Immature natural killer cell (primary cell): ENCODE data around the gene ACAN. TPM values are rescaled to one million over a fixed set of nuclear protein-coding genes. Genes with fewer than 3 reads are reported as not detected.
A peak's percentile ranks its signal among the peaks of the same experiment; 100 is the strongest.
"Not testable (repeated sequence)": the region's sequence is repeated elsewhere in the genome, so short reads cannot be mapped to it uniquely, and the experiment has no call there.

ENCODE experiments used
- DNase-seq, 3 donors: peaks; one replicate each; pipeline ENCODE4 v3.0.0; 2022; ENCODE audit warnings: mixed read lengths in 1 of 3
- H3K27ac Mint-ChIP-seq, 6 donors: one replicate each; pipeline ENCODE4 v1.8.0; 2020; ENCODE audit warnings: mixed read lengths in 6 of 6, mild to moderate bottlenecking in 5 of 6, inconsistent platforms in 4 of 6, moderate library complexity in 3 of 6
- H3K27me3 Mint-ChIP-seq, 3 donors: one replicate each; pipeline ENCODE4 v1.8.0; 2020 to 2021; ENCODE audit warnings: low read depth in 3 of 3, mild to moderate bottlenecking in 3 of 3, mixed read lengths in 3 of 3, moderate library complexity in 3 of 3, inconsistent platforms in 1 of 3
- H3K36me3 Mint-ChIP-seq, 3 donors: one replicate each; pipeline ENCODE4 v1.8.0; 2020; ENCODE audit warnings: mixed read lengths in 3 of 3, inconsistent platforms in 2 of 3, mild to moderate bottlenecking in 2 of 3
- H3K4me1 Mint-ChIP-seq, 2 donors: one replicate each; pipeline ENCODE4 v1.8.0; 2020; ENCODE audit warnings: inconsistent platforms in 2 of 2, mild to moderate bottlenecking in 2 of 2, mixed read lengths in 2 of 2, moderate library complexity in 1 of 2
- H3K4me3 Mint-ChIP-seq, 5 donors: one replicate each; pipeline ENCODE4 v1.8.0; 2020; ENCODE audit warnings: mild to moderate bottlenecking in 5 of 5, mixed read lengths in 5 of 5, inconsistent platforms in 3 of 5, moderate library complexity in 3 of 5
- H3K9me3 Mint-ChIP-seq, 6 donors: one replicate each; pipeline ENCODE4 v1.8.0; 2020; ENCODE audit warnings: mild to moderate bottlenecking in 6 of 6, mixed read lengths in 6 of 6, inconsistent platforms in 4 of 6, moderate library complexity in 3 of 6
- polyA plus RNA-seq, 3 donors: library from polyadenylated mRNA; unstranded; fragments of 300-500 nt; fragmentation: Illumina TruSeq; gene quantifications; one replicate each; pipeline ENCODE4 v1.2.3, GENCODE V29; 2021

ACAN gene
- polyA plus RNA-seq, 3 donors from 2014 or later = not detected

- no peak overlapping the region for H3K27ac Mint-ChIP-seq
These were observed 104.9 kb downstream of the ACAN start for GRCh38 chr15:88908123-88908522.

GRCh38 chr15:88908697-88909621 lies 105.7 kb downstream of the ACAN start:
- no peak overlapping the region for H3K27ac Mint-ChIP-seq
- H3K9me3 Mint-ChIP-seq = no peaks in the 10 kb centered on the region
- no peak for DNase-seq
- H3K36me3 Mint-ChIP-seq = no peaks in the 10 kb centered on the region
- H3K4me1 Mint-ChIP-seq = peaks cover 22 to 34% of the 10 kb centered on the region in 2 donors
- H3K27me3 Mint-ChIP-seq = peaks cover 0 to 5% (median 0%) of the 10 kb centered on the region in 3 donors
- H3K4me3 Mint-ChIP-seq = no peak overlapping the region

More at GRCh38 chr15:88908123-88908522, 104.9 kb downstream of the ACAN start:
- Mint-ChIP-seq H3K4me1 (peaks cover 18 to 28% of the 10 kb centered on the region in 2 donors), H3K9me3 (no peaks in the 10 kb centered on the region), H3K4me3 (no peak overlapping the region), H3K27me3 (peaks cover 0 to 5% (median 0%) of the 10 kb centered on the region in 3 donors), H3K36me3 (no peaks in the 10 kb centered on the region)
- no peak for DNase-seq

- Mint-ChIP-seq H3K4me3 (peak overlapping the region in 4 of 5 donors; percentile 33 to 73 (median 52)), H3K27me3 (peaks cover 0 to 5% (median 1%) of the 10 kb centered on the region in 3 donors), H3K27ac (peak overlapping the region in 2 of 6 donors; percentile 4 to 68), H3K36me3 (no peaks in the 10 kb centered on the region), H3K4me1 (peaks cover 16 to 24% of the 10 kb centered on the region in 2 donors), H3K9me3 (no peaks in the 10 kb centered on the region)
- no peak for DNase-seq
These were observed 107.0 kb downstream of the ACAN start for GRCh38 chr15:88909956-88910831.

- Mint-ChIP-seq H3K9me3 (no peaks in the 10 kb centered on the region), H3K4me3 (peak overlapping the region in 4 of 5 donors; percentile 90 to 97 (median 95)), H3K27ac (peak overlapping the region in 1 of 6 donors; percentile 37), H3K27me3 (peaks cover 0 to 5% (median 1%) of the 10 kb centered on the region in 3 donors), H3K4me1 (peaks cover 16 to 23% of the 10 kb centered on the region in 2 donors), H3K36me3 (no peaks in the 10 kb centered on the region)
- no peak for DNase-seq
These were observed 108.5 kb downstream of the ACAN start for GRCh38 chr15:88911766-88912118.

GRCh38 chr15:88912500-88912921 lies 109.3 kb downstream of the ACAN start:
- Mint-ChIP-seq H3K27me3 (peaks cover 0 to 5% (median 1%) of the 10 kb centered on the region in 3 donors), H3K4me3 (peak overlapping the region; percentile 90 to 97 (median 96)), H3K36me3 (no peaks in the 10 kb centered on the region), H3K4me1 (peaks cover 16 to 23% of the 10 kb centered on the region in 2 donors), H3K9me3 (no peaks in the 10 kb centered on the region), H3K27ac (peak overlapping the region in 2 of 6 donors; percentile 8 to 37)
- DNase-seq = no peak

- peaks cover 16 to 23% of the 10 kb centered on the region in 2 donors for H3K4me1 Mint-ChIP-seq
- no peaks in the 10 kb centered on the region for H3K9me3 Mint-ChIP-seq
- H3K27me3 Mint-ChIP-seq = peaks cover 0 to 5% (median 1%) of the 10 kb centered on the region in 3 donors
- peak within 1 kb of the TSS; percentile 90 to 97 (median 96) for H3K4me3 Mint-ChIP-seq
- H3K27ac Mint-ChIP-seq = peak within 1 kb of the TSS in 5 of 6 donors; percentile 57 to 85 (median 67)
- DNase-seq = peak; percentile 63 to 67 (median 65)
- H3K36me3 Mint-ChIP-seq = no peaks in the 10 kb centered on the region
These were observed 110.0 kb downstream of the ACAN start, which contains the start of gene MFGE8 for GRCh38 chr15:88913017-88913849. Gene MFGE8, minus strand, starts transcription at chr15:88913379. Its CDS starts 60 bp downstream, at chr15:88913319.

GRCh38 chr15:88913850-88914169 lies 110.6 kb downstream of the ACAN start:
- no peak for DNase-seq
- Mint-ChIP-seq H3K27ac (peak overlapping the region in 4 of 6 donors; percentile 57 to 79 (median 66)), H3K4me3 (peak overlapping the region; percentile 90 to 97 (median 96)), H3K36me3 (no peaks in the 10 kb centered on the region), H3K27me3 (peaks cover 0 to 5% (median 1%) of the 10 kb centered on the region in 3 donors), H3K4me1 (peaks cover 16 to 23% of the 10 kb centered on the region in 2 donors), H3K9me3 (no peaks in the 10 kb centered on the region)

- Mint-ChIP-seq H3K36me3 (no peaks in the 10 kb centered on the region), H3K27me3 (peaks cover 0 to 5% (median 5%) of the 10 kb centered on the region in 3 donors), H3K9me3 (no peaks in the 10 kb centered on the region), H3K4me3 (no peak overlapping the region), H3K27ac (no peak overlapping the region), H3K4me1 (peaks cover 16 to 21% of the 10 kb centered on the region in 2 donors)
- DNase-seq = no peak
These were observed 112.1 kb downstream of the ACAN start for GRCh38 chr15:88915354-88915753.

GRCh38 chr15:88917760-88918159 lies 114.5 kb downstream of the ACAN start:
- Mint-ChIP-seq H3K27me3 (peaks cover 0 to 5% (median 5%) of the 10 kb centered on the region in 3 donors), H3K27ac (no peak overlapping the region), H3K4me1 (peaks cover 4 to 6% of the 10 kb centered on the region in 2 donors), H3K9me3 (no peaks in the 10 kb centered on the region), H3K36me3 (no peaks in the 10 kb centered on the region), H3K4me3 (no peak overlapping the region)
- DNase-seq = no peak

GRCh38 chr15:88918738-88919137 lies 115.5 kb downstream of the ACAN start:
- H3K9me3 Mint-ChIP-seq = no peaks in the 10 kb centered on the region
- H3K4me3 Mint-ChIP-seq = no peak overlapping the region
- peaks cover 0 to under 1% of the 10 kb centered on the region in 2 donors for H3K4me1 Mint-ChIP-seq
- H3K27me3 Mint-ChIP-seq = peaks cover 0 to 5% (median 5%) of the 10 kb centered on the region in 3 donors
- no peaks in the 10 kb centered on the region for H3K36me3 Mint-ChIP-seq
- no peak for DNase-seq
- no peak overlapping the region for H3K27ac Mint-ChIP-seq

- Mint-ChIP-seq H3K4me1 (no peaks in the 10 kb centered on the region), H3K27me3 (peaks cover 0 to 5% (median 4%) of the 10 kb centered on the region in 3 donors), H3K36me3 (no peaks in the 10 kb centered on the region), H3K4me3 (no peak overlapping the region), H3K27ac (no peak overlapping the region), H3K9me3 (no peaks in the 10 kb centered on the region)
- no peak for DNase-seq
These were observed 117.1 kb downstream of the ACAN start for GRCh38 chr15:88920186-88920891.

GRCh38 chr15:88920892-88921435 lies 117.7 kb downstream of the ACAN start:
- DNase-seq, H3K27me3 Mint-ChIP-seq, H3K4me3 Mint-ChIP-seq: not testable (repeated sequence)

More at GRCh38 chr15:88920892-88921435, 117.7 kb downstream of the ACAN start:
- H3K9me3 Mint-ChIP-seq, H3K27ac Mint-ChIP-seq, H3K4me1 Mint-ChIP-seq, H3K36me3 Mint-ChIP-seq: not testable (repeated sequence)
